CD4-positive, alpha-beta T cell treated with Interleukin-15 for 1 hour (primary cell): Measurements from ENCODE around the gene SPAG17.

Source experiments
- DNase-seq: peaks from one replicate; pipeline ENCODE4 v3.0.0-alpha.2; 2020

SPAG17 gene

DNA sequence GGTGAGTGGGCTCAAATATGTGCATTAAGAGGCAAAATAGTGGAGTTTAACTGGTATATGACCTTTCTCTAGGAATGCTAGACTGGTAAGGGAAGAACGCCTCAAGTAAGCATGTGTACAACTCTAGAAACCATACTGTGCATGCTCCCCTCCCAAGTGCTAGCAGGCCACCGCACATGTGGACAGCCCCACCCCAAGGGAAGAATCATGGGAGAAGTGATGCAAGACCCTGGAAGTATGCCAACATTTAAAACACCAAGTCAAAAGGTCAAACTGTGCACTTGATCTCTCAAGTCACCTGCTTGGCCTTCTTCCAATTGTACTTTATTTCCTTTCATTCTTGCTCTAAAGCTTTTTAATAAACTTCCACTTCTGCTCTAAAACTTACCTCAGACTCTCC lies 135.0 kb downstream of the SPAG17 start:
- no peak for DNase-seq

DNA sequence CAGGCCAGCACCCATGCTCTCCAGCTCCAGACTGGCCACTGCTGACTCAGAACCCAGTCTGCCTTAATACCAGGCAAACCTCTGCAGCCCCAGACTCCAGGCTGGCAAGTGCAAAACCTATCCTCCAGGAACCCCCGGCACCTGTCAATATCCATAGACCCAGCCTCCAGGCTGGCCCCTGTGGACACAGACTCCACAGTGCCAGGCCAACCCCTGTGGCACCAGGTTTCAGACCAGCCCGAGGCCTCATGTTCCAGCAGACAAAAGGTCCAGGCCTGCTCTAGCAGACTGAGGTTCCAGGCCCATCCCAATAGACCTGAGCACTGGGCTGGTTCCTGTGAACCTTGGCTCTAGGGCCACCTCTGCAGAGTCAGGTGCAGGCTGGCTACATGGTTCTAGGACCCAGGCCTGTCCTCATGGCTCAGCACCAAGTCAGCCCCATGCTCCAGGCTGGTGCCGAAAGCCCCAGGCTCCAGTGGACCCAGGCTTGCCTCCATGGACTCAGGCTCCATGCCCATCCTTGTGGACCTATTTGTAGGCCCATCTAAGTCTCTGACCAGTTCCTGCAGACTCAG lies 137.3 kb downstream of the SPAG17 start:
- DNase-seq = no peak

DNA sequence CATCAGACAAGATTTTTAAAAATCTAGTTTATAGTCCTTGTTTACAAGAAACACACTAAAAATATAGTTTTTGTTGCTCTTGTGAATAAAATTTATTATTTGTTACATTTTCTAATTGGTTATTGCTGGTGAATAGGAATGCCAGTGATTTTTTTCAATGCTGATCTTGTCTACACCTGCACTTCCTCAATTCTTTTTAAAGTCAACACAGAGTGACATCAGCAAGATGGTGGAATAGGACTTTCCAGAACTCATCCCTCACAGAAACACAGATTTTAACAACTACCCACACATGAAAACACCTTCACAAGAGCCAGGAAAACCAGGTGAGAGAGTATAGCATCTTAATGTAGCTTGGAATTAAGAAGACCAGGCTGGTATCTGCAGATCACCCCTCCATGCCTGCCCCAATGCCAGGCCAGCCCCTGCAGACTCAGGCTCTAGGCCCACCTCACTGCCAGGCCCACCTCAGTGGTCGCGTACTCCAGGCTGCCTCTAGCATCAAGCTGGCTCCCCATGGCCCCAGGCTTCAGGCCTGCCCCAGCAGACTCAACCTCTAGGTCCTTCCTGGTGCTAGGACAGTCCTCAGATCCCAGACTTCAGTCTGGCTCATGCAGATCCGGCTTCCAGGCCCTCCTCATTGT lies 137.9 kb downstream of the SPAG17 start:
- DNase-seq = no peak

GRCh38 chr1:118043624-118044023 lies 141.4 kb downstream of the SPAG17 start:
- DNase-seq = no peak

- DNase-seq = no peak
These were observed 142.5 kb downstream of the SPAG17 start for GRCh38 chr1:118042501-118042900.

- no peak for DNase-seq
These were observed 145.9 kb downstream of the SPAG17 start for GRCh38 chr1:118039170-118039569.

- no peak for DNase-seq
These were observed 152.1 kb downstream of the SPAG17 start for GRCh38 chr1:118032883-118033282.

DNA sequence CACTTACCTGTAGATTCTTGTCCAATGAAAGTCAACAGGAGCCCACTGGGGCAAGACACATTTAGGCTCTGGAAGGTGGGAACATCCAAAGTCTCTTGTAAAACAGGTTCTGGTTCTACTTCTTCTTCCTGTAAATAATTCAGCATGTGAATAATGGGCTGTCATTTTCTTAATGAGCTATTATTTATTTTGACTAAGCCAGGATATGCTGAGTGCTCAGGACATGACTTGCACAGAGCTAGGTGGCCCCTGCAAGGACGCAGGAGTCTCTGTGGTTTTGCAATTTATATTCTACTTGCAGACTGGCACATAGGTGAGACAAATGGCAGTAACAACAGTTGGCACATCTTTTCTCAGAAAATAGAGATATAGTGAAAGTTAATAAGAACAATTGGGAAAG lies 156.8 kb downstream of the SPAG17 start:
- no peak for DNase-seq

DNA sequence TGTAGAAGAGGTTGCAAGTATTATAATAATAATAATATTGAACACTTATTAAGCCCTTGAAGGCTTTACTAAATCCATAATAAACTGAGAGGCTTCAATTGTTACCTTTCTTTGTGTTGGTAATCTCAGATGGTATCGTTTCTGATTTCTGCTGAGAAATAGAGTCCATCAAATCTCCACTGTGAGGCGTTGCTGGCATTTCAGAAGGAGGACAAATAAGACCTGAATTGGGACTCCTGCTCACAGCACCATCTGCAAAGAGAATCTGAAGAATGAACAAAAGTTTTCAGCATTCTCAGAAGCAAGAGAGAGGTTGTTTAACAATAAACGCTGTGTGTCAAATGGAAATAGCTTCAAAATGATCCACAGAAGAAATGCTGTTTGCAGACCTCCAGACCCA lies 161.8 kb downstream of the SPAG17 start:
- DNase-seq = no peak

DNA sequence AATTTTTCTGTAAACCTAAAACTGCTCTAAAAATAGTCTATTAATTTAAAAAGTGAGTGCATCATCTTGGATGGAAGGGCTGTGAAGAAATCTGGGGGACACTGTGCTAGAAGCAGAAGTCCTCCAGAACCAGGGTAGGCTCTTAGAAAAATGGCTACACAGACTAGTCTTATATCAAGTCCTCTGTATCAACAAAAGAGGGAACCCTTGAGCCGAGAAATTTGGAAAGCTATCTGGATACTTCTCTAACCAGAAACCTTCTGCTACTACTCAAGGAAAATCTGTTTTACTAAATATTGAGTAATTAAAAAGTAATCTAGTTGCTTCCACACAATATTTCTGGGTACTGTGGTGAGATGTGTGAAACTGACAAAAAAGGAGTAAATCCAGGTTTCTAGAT lies 163.4 kb downstream of the SPAG17 start:
- no peak for DNase-seq

DNA sequence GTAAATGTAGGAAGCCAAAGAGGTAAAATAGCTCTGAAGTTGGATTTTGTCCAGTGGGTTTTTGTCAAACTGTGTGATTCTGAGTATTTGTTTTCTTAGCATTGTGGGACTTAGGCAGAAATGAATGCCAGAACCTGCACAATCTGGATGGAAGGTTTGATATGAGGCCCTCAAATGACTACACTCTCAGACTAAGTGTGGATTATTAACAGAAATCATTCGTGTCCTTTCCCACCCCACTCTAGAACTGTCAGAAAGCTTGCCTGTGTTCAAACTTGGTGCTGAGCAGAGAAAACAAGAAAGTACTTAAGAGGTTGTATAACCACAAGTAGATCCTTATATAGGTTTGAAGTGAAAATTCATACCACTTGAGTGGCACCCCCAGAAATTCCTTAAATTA lies 167.0 kb downstream of the SPAG17 start:
- DNase-seq = no peak

- no peak for DNase-seq
These were observed 171.1 kb downstream of the SPAG17 start for GRCh38 chr1:118013938-118014337.

- no peak for DNase-seq
These were observed 171.7 kb downstream of the SPAG17 start for GRCh38 chr1:118013336-118013735.

- no peak for DNase-seq
These were observed 172.4 kb downstream of the SPAG17 start for GRCh38 chr1:118012515-118013124.

DNA sequence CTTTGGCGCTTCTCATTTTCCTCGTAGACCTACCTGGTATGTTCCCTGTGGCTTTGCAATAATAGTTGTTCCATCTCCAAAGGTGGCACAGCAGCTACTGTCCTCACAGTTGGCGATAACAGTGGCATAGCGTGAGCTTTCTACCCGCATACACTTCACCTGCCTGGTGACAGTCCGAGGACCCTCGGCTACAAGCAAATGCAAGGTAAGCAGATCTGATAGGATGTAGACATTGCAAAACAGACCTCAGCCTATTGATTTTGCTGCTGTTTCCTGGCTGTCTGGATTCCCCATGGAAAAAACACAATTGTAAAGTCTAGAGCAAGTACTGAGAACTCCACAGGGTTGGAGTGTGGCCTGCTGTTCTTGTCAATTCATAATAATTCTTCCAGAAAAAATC lies 177.0 kb downstream of the SPAG17 start:
- DNase-seq = no peak

DNA sequence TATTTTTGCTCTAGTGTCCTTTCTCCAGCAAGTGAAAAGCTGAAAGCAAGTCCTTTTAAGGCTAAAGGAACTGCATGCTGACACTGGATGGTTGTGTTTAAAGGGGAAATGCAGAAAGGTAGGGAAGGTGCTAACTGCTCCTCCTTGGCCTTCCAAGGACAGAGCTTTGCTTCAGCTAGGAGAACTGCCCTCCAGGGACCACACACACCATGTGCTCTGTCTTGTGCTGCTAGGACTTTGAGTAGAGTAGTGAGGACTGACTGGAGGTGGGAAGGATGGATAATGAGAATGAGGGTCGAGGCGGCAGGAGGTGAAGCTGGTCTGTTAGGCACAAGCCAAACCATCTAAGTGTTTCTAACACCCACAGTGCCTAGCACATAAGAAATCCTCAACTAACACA lies 177.6 kb downstream of the SPAG17 start:
- DNase-seq = no peak

DNA sequence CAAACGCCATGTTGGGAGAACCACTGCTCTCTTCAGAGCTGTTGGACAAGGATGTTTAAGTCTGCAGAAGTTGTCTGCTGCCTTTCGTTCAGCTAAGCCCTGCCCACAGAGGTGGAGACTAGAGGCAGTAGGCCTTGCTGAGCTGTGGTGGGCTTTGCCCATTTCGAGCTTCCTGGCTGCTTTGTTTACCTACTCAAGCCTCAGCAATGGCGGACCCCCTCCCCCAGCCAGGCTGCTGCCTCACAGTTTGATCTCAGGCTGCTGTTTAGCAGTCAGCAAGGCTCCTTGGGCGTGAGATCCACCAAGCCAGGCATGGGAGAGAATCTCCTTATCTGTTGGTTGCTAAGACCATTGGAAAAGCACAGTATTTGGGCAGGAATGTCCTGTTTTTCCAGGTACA lies 180.7 kb downstream of the SPAG17 start:
- DNase-seq = no peak

DNA sequence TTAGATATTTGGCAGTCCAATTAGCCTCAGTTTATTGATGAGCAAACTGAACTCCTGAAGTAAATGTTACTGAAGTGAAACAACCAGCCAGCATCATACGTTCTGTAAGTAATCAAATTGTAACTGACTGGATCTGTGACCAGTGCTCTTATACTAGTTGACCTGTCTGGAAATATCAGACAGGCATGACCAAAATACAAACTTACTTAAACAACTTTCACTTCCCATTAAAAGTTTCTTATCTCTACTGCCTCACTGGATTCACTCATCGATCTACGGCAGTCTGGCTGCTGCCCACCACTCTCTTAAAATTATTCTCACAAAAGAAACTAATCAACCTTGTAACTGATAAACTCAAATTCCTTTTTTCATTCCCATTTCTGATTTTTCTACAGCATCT lies 199.1 kb downstream of the SPAG17 start:
- no peak for DNase-seq

- no peak for DNase-seq
These were observed 199.8 kb downstream of the SPAG17 start for GRCh38 chr1:117985239-117985638.

DNA sequence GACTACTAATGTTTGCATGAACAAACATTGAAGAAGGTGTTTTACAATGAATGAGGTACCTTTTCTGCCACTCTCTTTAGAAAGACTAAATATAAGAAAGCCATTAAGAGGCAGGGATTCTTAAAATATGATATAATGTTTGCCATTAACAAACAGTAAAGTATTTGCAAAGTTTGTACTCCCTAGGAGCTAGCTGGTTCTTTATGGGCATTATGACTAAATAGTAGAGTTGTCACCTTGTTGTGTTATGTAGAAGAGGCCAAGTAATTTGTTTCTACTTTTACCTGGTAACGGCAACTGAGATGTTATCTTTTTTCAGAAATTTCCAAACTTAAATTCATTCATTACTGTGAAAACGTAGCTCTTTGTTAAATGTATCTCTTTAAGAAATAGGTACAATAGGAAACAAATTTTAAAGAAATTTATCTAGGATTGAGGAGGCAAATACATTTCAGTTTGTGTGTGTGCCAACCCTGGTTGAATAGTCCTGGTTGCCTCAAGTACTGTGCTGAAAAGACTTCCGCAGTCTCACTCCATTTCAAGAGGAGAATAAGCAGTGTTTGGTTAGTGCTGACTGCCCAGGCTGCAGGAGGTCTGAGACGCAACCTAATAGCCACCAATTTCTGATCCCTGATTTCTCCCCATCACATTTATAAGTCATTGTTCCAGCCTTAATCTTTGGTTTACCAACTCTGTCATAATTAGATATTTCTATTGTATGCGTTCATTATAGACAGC lies 203.4 kb downstream of the SPAG17 start:
- no peak for DNase-seq

DNA sequence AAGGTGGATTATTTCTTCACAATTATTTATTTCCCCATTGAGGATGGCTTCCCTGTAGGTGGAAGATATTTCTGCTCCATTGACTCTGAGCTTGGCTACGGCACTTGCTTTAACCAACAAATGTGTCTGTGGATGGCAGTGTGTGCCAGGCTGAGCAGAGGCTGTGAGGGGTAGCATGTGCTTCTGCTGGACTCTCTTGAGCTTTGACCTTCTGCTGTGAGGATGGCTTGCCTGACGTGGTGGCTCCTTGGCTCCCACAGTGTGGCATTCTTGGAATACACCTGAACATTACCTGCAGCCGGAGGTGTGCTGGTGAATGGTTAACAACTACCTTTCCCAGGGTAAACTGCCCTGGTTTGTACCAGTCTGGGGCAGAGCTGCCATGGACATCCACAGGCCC lies 208.6 kb downstream of the SPAG17 start:
- no peak for DNase-seq

- DNase-seq = no peak
These were observed 213.3 kb downstream of the SPAG17 start for GRCh38 chr1:117971777-117972176.

DNA sequence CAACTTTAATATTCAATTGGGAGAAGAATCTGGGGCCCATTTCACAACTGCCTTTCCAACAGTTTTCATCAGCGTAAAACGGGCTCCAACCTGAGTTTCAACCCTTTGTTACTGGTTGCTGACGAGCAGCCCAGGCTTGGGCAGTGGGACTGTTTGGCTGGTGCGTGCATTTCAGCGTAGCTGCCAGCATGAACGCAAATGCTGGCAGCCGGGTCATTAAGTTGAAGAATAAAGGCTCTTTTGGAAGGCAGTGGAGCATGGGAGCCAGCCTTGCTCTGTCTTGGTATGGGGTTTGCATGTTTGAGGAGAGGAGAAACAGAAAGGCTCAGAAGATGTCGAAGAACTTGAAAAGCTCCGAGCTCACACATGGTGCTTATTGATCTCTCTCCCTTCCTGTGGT lies 214.8 kb downstream of the SPAG17 start:
- no peak for DNase-seq

GRCh38 chr1:117967881-117968280 lies 217.1 kb downstream of the SPAG17 start:
- no peak for DNase-seq
